Osteoblast (primary cell): ENCODE data around the gene TRIO. TPM values are rescaled to one million over a fixed set of nuclear protein-coding genes. Genes with fewer than 3 reads are reported as not detected.

Source experiments
- DNase-seq: peaks from one replicate; pipeline ENCODE4 v3.0.0; 2011; ENCODE audit warnings: low spot score, mixed read lengths; ENCODE audit not compliant: insufficient read length; ENCODE audit errors: missing footprints
- H2AFZ ChIP-seq: 2 replicates; pipeline ENCODE4 v1.6.0; 2011; ENCODE audit warnings: mild to moderate bottlenecking, low read length
- H3K27ac ChIP-seq: 2 replicates; pipeline ENCODE4 v1.5.1; 2011; ENCODE audit warnings: mild to moderate bottlenecking, low read depth, low read length, moderate library complexity
- H3K27me3 ChIP-seq: 2 replicates; pipeline ENCODE4 v1.6.0; 2012; ENCODE audit warnings: mild to moderate bottlenecking, control low read depth, inconsistent platforms, low read length, moderate library complexity; ENCODE audit not compliant: insufficient read depth
- H3K36me3 ChIP-seq: 2 replicates; pipeline ENCODE4 v1.5.1; 2011; ENCODE audit warnings: mild to moderate bottlenecking, low read length, control low read depth, moderate library complexity; ENCODE audit not compliant: insufficient read depth
- H3K4me1 ChIP-seq: 2 replicates; pipeline ENCODE4 v1.5.1; 2011; ENCODE audit warnings: mild to moderate bottlenecking, low read length, control low read depth, moderate library complexity; ENCODE audit not compliant: insufficient read depth
- H3K4me2 ChIP-seq: 2 replicates; pipeline ENCODE4 v1.6.0; 2011; ENCODE audit warnings: mild to moderate bottlenecking, low read length; ENCODE audit not compliant: insufficient read depth
- H3K4me3 ChIP-seq: fragments of 200-600 bp; sonication (generic); 3 replicates; pipeline ENCODE4 v1.5.1; 2012; ENCODE audit warnings: mild to moderate bottlenecking, low read length, inconsistent platforms; ENCODE audit not compliant: insufficient read depth
- H3K79me2 ChIP-seq: 2 replicates; pipeline ENCODE4 v1.6.0; 2012; ENCODE audit warnings: mild to moderate bottlenecking, low read length, control low read depth, inconsistent platforms; ENCODE audit not compliant: insufficient read depth
- H3K9me3 ChIP-seq: 2 replicates; pipeline ENCODE4 v1.5.1; 2011; ENCODE audit warnings: low read depth, low read length, control low read depth
- H4K20me1 ChIP-seq: 2 replicates; pipeline ENCODE4 v1.6.0; 2012; ENCODE audit warnings: mild to moderate bottlenecking, low read length, control low read depth; ENCODE audit not compliant: insufficient read depth
- total RNA-seq: library from RNA; depleted of rRNA; stranded (reverse); fragments of >200 nt; gene quantifications from 2 replicates; pipeline ENCODE4 v1.2.3, GENCODE V29; 2012
- TF ChIP-seq, protein P1 (sequence below): IDR thresholded peaks from 2 replicates; pipeline ENCODE4 v1.5.1; 2011; ENCODE audit warnings: mild to moderate bottlenecking, low read depth, low read length, moderate library complexity; ENCODE audit errors: extremely low read depth

Gene TRIO
- total RNA-seq, 1 donor = 274 TPM

DNA sequence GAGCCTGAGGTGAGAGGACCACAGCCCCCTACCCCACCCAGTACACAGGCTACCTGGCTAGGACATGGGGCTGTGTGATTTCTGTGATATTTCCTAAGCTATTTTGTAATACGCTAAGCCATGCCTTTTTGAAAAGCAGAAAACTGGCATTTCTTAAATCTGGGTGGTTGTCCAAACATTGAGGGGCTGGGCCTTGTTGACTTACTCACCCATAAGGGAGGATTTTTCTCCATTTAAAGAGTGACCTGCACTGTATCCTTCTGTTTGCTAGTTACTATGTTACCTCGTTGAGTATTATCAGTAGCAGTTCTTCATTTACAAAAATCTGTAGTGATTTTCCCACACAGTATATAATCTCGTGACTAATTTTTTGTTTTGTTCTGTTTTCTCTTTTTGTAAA is 321.0 kb downstream of the TRIO start:
- Histone ChIP-seq H3K27ac (peak overlapping the region; percentile 84), H3K36me3 (peaks cover 97% of the 10 kb centered on the region), H3K27me3 (no peaks in the 10 kb centered on the region), H3K4me2 (no peak overlapping the region), H3K4me1 (peaks cover 13% of the 10 kb centered on the region), H2AFZ (no peak overlapping the region), H4K20me1 (peaks cover 33% of the 10 kb centered on the region), H3K79me2 (peaks cover 71% of the 10 kb centered on the region), H3K4me3 (no peak overlapping the region), H3K9me3 (no peaks in the 10 kb centered on the region)
- no peak for DNase-seq
- TF ChIP-seq, protein P1, sequence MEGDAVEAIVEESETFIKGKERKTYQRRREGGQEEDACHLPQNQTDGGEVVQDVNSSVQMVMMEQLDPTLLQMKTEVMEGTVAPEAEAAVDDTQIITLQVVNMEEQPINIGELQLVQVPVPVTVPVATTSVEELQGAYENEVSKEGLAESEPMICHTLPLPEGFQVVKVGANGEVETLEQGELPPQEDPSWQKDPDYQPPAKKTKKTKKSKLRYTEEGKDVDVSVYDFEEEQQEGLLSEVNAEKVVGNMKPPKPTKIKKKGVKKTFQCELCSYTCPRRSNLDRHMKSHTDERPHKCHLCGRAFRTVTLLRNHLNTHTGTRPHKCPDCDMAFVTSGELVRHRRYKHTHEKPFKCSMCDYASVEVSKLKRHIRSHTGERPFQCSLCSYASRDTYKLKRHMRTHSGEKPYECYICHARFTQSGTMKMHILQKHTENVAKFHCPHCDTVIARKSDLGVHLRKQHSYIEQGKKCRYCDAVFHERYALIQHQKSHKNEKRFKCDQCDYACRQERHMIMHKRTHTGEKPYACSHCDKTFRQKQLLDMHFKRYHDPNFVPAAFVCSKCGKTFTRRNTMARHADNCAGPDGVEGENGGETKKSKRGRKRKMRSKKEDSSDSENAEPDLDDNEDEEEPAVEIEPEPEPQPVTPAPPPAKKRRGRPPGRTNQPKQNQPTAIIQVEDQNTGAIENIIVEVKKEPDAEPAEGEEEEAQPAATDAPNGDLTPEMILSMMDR = no peak

GRCh38 chr5:14464671-14465070 is 321.5 kb downstream of the TRIO start:
- H3K36me3 ChIP-seq = peaks cover 96% of the 10 kb centered on the region
- no peak overlapping the region for H3K4me2 ChIP-seq
- TF ChIP-seq, protein P1 = no peak
- H3K27ac ChIP-seq = peak overlapping the region; percentile 84
- peaks cover 28% of the 10 kb centered on the region for H4K20me1 ChIP-seq
- H3K27me3 ChIP-seq = no peaks in the 10 kb centered on the region
- H3K4me1 ChIP-seq = peaks cover 13% of the 10 kb centered on the region
- peaks cover 67% of the 10 kb centered on the region for H3K79me2 ChIP-seq
- H3K4me3 ChIP-seq = no peak overlapping the region
- no peak overlapping the region for H2AFZ ChIP-seq
- no peak for DNase-seq
- H3K9me3 ChIP-seq = no peaks in the 10 kb centered on the region

DNA sequence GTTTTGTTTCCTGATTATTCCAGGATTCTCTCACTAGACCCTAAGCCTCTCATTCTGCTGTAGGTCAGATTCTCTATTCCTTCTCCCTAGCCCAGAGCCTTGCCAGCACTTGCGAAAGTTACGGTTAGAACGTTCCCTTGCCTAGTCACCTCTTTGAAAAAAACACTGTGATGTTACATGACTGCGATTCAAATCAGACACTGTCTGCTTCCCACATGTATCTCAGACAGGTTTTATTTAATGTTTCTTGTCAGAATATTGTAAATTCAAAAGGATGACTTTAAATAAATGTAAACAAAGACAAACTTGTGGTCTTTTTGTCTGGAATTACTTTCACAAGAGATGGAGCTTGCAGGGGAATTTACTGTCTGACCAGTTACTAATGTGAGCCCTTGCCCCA is 322.0 kb downstream of the TRIO start:
- Histone ChIP-seq H2AFZ (no peak overlapping the region), H3K27me3 (no peaks in the 10 kb centered on the region), H3K4me3 (no peak overlapping the region), H4K20me1 (peaks cover 28% of the 10 kb centered on the region), H3K36me3 (peaks cover 97% of the 10 kb centered on the region), H3K9me3 (no peaks in the 10 kb centered on the region), H3K27ac (peak overlapping the region; percentile 84), H3K4me1 (peaks cover 13% of the 10 kb centered on the region), H3K4me2 (no peak overlapping the region), H3K79me2 (peaks cover 66% of the 10 kb centered on the region)
- no peak for DNase-seq
- TF ChIP-seq, protein P1 = no peak

DNA sequence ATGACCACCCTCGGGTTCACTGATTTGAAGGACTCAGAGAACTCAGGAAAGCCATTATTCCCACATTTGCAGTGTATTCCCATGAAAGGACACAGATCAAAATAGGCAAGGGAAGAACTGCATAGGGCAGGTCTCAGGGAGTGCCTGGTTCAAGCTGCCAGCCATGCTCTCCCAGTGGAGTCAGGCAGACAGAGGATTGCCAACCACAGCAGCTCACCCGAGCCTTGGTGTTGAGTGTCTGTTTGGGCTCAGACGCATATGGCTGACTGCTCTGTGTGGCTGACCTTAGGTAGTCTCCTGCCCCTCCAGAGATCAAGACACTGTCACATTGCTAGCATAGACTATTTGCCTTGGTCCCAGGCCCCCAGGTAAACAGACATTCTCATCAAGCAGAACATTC is 322.6 kb downstream of the TRIO start:
- peaks cover 13% of the 10 kb centered on the region for H3K4me1 ChIP-seq
- no peak overlapping the region for H2AFZ ChIP-seq
- H3K9me3 ChIP-seq = no peaks in the 10 kb centered on the region
- peaks cover 97% of the 10 kb centered on the region for H3K36me3 ChIP-seq
- H3K4me2 ChIP-seq = no peak overlapping the region
- peaks cover 24% of the 10 kb centered on the region for H4K20me1 ChIP-seq
- no peak for DNase-seq
- TF ChIP-seq, protein P1 = no peak
- peak overlapping the region; percentile 14 for H3K27ac ChIP-seq
- peaks cover 64% of the 10 kb centered on the region for H3K79me2 ChIP-seq
- H3K27me3 ChIP-seq = no peaks in the 10 kb centered on the region
- no peak overlapping the region for H3K4me3 ChIP-seq
